ENCODE measurements around the gene APOC4.
"Not testable (repeated sequence)": the region's sequence is repeated elsewhere in the genome, so short reads cannot be mapped to it uniquely, and the experiment has no call there.

The APOC4 gene

DNA sequence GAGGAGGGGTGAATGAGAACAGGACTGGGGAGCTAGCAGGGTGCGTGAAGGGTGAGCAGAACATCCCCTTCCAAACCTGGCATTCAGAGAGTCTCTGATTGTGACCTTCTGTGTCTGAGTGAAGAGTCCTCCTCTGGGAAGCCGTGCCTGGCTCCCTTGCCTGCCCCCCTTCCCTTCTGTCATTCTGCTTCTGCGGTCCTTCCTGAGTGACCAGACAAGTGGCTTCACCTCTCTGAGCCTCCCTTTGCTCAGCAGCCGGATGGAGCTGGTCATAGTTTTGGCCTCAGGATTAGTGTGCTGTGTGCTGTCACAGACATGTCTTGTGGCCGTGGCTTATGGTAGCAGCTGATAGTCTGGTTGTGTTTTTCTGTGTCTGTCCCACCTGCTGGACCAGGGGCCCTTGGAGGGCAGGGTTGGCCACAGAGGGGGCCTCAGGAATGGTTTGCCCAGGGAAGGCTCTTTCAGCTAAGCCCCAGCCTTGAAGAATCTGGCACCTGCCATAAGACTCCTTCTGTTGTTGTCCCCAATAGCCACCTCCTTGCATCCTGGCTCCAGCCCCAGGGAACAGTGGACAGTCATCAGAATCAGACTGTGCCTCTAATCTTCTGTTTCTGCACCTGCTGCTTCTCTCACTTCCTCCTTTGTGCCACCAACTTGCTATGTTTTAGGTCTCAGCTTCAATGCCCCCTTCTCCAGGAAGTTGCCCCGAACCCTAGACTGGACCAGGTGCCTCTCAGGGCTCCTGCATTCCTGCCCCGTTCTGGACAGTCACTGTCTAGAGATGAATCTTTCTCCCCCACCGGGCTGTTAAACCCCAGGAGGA is 19.1 kb downstream of the APOC4 start:
- no peak for FAIRE-seq

DNA sequence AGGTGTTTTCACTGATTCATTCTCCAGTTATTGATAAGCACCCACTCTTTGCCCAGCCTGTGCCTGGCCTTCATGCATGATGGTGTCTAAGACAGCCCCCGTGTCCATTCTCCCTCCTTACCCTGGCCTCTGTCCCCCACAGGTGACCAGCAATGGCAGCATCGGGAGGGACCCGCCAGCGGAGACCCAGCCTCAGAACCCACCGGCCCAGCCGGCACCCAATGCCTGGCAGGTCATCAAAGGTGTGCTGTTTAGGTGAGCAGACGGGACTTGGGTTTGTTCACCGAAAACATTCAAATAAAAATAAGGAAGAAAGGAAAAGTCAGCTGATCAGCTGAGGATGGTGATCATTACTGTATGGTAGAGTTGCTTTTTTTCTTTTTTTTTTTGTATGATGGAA is 19.8 kb downstream of the APOC4 start:
- FAIRE-seq, result no peak

DNA sequence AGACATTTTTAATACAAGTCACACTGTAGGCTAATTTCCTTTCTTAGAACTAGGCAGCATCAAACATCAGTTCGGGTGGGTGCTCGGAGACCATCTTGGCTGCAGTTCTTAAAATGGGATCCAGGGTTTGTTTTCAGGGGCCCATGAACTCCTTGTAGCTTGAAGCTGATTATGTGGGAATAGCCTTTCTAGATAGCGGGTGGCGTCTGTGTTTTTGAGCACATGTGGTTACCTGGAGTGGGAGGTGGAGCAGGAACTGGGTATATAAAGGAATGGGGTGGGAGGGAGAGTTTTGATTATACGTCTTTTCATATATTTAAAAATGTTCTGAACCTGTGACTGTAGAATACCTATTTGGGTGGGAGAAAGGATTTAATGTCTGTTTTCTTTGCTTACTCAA is 26.1 kb downstream of the APOC4 start:
- no peak for FAIRE-seq

DNA sequence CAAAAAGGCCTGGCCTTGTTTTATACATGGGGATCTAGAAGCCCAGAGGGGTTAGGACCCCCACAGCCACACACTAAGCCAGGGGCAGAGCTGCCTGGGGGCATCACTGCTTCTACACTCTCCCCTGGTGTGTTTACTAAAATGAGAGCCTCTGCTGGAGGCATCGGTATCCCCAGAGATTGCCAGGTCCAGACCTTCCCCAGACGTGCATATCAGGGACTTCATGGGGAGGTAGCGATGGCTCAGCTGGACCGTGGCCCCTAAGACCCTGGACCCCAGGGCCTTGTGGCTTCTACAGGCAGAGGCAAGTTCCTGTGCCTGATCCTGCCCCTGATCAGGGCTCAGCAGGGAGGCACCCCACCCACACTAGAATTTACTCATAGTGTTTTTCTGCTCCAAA is 26.6 kb downstream of the APOC4 start:
- FAIRE-seq, result no peak

DNA sequence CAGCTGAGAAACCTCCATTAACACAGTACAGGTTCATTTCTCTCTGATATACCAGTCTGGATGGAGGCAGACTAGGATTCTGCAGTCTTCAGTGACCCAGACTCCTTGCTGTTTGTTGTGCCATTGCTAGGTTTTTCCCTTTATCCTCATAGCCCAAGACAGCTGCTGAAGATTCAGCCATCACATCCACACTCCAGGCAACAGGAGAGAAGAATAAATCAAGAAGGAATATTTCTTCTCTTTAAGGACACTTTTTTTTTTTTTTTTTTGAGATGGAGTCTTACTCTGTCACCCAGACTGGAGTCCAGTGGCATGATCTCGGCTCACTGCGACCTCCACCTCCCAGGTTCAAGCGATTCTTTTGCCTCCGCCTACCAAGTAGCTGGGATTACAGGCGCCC is 27.4 kb downstream of the APOC4 start:
- no peak for FAIRE-seq

DNA sequence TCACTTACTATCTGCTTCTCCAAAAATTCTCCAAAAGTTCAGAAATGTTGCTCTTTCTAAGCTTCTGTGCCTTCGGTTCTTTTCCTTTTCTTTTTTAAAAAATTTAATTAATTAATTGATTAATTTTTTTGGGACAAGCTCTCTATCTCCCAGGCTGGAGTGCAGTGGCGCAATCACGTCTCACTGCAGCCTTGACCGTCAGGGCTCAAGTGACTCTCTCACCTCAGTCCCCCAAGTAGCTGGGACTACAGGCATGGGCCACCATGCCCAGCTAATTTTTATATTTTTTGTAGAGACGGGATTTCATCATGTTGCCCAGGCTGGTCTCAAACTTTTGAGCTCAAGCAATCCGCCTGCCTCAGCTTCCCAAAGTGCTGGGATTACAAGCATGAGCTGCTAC is 29.4 kb downstream of the APOC4 start:
- FAIRE-seq, result not testable (repeated sequence)

DNA sequence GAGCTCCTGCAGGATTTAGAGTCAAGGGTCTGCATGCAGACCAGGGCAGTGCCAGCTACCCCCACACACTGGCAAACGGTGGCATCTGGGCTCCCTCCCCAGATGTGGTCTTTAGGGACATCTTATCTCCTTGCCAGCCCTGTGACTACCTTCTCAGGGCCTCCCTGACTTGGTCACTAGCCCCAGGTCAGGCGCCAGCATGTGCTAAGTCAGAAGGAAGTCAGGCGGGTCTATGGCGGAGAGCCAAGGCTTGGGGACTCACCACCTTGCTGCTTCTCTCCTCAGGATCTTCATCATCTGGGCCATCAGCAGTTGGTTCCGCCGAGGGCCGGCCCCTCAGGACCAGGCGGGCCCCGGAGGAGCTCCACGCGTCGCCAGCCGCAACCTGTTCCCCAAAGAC is 30.8 kb downstream of the APOC4 start:
- FAIRE-seq, result no peak

DNA sequence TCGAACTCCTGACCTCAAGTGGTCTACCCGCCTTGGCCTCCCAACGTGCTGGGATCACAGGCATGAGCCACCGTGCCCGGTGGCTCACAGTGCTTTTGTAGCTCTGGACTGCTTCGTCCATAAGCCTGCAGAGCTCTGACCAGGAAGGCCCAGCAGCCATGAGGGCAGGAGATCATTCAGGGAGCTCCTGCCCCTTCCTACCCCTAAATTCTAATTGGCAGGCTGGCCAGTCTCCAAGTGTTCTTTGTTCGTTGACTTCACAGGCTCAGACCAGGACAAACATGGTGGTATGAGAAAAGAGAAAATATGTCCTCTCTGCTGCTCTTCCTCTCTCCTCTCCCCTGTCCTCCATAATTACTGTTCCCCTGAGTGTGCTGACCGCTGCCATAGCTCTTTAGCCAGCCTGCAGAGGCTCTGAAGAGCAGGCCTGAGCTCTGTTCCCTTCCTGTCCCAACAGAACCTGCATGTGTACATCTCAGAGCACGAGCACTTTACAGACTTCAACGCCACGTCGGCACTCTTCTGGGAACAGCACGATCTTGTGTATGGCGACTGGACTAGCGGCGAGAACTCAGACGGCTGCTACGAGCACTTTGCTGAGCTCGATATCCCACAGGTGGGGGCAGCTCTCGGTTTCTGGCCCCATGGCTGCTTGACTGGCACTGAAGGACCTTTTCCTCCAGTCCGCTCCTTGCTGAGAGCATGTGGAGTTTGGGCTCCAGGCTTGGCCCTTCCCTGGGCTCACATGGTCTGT is 32.1 kb downstream of the APOC4 start:
- FAIRE-seq, result no peak

DNA sequence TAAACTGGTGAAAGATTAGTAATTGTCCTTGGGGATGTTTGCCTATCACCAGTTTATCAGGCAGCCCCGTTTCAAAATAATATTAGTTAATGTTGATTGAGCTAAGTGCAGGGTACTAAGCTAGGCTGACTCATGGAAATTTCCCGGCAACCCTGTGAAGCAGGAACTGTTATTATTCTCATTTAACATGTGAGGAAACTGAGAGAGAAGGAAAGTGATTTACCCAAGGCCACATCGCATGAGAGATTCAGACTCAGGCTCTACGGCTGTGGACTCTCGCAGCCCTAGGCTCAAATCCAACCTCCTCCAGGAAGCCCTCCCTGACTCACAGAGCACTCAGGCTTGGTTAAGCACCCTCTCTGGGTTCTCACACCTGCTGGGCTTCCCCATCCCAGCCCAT is 32.8 kb downstream of the APOC4 start:
- FAIRE-seq, result no peak

DNA sequence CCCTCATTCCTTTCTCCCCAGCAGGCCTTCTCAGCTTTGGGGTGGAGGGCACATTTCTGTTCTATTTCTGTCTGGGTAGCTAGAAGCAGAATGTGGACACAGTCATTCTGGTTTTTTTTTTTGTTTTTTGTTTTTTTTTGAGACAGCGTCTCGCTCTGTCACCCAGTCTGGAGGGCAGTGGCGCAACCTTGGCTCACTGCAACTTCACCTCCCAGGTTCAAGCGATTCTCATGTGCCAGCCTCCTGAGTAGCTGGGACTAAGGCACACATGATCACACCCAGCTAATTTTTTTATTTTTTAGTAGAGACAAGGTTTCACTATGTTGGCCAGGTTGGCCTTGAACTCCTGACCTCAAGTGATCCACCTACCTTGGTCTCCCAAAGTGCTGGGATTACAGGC is 33.4 kb downstream of the APOC4 start:
- no peak for FAIRE-seq

DNA sequence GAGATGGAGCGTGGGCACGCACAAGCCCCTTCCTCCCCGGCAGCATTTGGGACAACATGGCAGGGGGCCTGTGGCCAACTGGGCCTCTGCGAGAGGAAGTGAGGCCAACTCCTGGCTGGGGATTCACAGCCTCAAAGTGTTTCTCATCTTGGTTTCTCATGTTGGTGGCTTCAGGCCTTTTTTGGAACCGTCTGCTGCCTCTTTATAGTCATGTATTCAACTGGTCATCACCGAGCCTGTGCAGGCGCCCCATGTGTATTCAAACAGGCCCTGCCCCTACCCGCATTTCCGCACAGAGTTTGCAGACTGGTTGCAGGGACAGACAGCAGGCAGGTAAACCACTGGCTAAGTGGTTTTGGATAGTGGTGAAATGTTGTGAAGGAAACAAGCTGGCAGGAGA is 42.0 kb downstream of the APOC4 start:
- no peak for FAIRE-seq

DNA sequence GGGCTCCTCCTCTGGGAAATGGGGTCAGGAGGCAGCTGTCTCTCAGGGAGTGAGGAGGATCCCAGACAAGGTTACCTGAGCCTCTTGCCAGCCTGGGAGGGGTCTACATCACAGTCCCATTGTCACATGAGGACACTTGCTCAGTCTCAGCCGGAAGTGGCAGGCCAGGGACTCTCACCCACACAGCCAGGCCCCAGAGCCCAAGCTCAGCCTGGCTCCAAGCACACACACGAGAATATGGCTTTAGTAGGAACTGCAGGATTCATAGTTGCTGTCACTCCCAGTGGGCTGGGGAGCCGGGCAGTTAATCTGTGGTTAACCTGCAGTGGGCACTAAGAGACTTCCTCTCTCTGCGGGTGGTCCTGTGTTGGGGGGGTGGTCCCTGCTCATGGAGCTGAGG is 43.4 kb downstream of the APOC4 start:
- FAIRE-seq, result no peak

DNA sequence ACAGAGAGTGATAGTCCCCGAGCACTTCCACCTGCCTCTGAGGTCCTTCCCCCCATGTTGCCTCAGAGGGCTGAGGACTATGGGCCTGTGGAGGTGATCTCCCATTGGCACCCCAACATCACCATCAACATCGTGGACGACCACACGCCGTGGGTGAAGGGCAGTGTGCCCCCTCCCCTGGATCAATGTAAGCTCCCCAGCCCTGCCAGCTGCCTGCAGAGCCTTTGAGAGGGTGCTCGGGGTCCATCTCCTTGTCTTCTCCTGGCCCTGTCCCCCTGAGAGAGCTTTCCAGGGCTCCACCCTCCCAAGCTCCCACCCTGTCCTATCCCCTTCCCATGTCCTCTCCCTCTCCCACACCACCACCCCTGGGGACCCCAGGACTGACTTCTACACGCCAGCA is 44.4 kb downstream of the APOC4 start:
- FAIRE-seq, result no peak

DNA sequence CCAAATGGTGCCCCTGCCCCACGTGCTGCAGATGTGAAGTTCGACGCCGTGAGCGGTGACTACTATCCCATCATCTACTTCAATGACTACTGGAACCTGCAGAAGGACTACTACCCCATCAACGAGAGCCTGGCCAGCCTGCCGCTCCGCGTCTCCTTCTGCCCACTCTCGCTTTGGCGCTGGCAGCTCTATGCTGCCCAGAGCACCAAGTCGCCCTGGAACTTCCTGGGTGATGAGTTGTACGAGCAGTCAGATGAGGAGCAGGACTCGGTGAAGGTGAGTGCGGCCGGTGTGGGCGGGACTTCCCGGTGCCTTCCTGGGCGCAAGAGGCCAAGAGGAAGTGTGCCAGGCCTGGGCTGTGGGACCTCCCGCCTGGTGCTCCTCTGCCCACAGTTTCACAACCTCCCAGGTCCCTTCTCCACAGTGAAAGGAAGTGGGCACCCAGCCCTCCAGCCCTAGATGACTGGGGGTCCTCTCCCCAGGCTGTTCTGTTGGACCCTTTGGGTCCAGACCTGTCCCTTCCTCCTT is 45.2 kb downstream of the APOC4 start:
- FAIRE-seq, result no peak

DNA sequence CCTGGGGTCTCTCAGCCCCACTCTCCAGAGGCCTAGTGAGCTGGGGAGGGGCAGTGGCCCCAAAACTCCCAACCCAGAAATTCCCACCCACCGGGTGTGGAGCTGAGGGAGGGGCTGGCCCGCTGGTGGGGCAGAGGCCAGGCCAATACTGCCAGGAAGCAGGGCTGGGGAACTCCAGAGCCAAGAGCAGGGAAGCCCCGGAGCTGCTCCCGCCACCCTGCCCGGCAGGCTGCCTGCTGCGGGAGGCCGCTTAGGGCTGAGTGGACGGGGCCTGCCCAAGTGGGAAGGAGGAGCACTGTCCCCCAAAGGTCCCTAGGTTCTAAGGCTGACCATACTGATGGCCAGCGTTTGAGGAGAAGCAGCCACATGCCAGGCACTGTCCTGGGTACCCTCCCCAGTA is 46.2 kb downstream of the APOC4 start:
- no peak for FAIRE-seq

DNA sequence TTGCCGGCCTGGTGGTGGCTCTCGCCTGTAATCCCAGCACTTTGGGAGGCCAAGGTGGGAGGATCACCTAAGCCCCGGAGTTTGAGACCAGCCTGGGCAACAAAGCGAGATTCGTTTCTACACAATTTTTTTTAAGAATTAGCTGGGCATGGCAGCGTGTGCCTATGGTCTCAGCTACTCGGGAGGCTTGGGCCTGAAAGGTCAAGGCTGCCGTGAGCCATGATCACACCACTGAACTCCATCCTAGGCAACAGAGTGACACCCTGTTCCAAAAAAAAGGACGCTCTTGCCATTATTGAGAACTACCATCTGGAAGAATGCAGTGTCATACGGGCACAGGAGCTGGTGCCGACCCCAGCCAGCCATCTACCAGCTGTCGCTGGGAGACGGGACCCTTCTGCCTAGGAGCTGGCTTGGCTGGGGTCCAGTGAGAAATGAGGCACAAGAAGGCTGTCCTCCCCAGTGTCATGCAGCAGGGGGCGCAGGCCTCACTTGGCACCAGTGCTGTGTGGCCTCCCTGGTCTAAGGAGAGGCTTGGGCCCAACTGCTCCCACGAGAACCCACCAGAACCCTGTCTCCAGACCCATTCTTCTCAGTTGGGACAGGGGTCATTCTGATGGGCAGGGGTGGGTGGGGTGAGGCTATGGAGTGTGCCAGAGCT is 47.0 kb downstream of the APOC4 start:
- no peak for FAIRE-seq

DNA sequence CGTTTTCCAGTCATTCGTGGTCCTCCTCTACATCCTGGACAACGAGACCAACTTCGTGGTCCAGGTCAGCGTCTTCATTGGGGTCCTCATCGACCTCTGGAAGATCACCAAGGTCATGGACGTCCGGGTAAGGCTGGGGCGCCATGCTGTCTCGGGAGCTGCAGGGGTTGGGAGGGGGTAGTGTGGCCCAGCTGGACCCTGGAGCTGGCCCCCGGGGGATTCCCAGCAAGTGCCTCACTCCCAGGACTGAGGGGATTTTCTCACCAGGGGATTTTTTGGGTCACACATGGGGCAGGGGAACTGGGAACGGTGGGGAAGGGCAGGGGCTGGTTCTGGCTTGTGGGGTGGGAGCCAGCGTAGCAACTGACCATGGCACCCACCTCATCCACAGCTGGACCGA is 48.4 kb downstream of the APOC4 start:
- no peak for FAIRE-seq

DNA sequence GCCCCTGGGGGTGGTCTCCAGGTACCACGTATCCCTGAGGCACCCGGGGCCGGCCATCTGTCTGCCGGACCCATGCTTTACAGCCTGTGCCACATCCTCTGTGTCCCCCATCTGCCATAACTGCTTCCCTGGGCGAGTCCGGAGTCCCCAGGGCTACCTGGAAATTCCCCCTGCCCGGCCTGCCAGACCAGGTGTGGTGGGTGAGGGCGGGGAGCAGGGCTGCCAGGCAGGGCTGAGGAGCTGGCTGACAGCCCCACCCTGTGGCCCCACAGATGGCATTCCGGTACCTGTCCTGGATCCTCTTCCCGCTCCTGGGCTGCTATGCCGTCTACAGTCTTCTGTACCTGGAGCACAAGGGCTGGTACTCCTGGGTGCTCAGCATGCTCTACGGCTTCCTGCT is 48.9 kb downstream of the APOC4 start:
- no peak for FAIRE-seq

DNA sequence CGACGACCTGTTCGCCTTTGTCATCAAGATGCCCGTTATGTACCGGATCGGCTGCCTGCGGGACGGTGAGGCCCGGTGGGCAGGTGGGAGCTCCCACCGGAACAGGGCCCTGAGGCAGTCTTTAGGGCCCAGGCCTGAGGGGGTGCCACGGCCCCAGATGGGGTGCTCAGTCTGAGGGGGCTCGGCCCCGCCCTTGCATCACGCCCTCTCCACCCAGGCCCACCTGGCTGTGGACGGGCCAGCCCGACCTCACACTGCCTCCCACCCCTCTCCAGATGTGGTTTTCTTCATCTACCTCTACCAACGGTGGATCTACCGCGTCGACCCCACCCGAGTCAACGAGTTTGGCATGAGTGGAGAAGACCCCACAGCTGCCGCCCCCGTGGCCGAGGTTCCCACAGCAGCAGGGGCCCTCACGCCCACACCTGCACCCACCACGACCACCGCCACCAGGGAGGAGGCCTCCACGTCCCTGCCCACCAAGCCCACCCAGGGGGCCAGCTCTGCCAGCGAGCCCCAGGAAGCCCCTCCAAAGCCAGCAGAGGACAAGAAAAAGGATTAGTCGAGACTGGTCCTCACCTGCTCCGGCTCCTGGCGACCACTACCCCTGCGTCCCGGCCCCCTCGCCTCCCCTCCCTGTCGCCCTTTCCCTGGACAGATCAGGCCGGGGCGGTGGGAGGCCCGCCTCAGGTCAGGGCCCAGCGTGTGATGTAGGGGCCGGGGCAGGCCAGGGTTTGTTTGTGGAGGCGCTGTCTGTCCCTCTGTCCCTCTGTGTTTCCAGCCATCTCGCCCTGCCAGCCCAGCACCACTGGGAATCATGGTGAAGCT is 50.5 kb downstream of the APOC4 start:
- FAIRE-seq, result no peak

DNA sequence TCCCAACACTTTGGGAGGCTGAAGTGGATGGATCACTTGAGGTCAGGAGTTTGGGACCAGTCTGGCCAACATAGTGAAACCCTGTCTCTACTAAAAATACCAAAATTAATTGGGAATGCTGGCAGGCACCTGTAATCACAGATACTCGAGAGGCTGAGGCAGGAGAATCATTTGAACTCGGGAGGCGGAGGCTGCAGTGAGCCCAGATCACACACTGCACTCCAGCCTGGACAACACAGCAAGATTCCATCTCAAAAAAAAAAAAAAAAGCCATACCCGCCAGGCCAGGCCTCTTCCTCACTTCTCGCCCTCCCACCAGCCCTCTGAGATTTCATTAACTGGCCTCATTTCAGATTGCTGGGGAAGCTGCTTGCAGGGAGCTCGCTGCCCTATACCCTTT is 51.5 kb downstream of the APOC4 start:
- no peak for FAIRE-seq

DNA sequence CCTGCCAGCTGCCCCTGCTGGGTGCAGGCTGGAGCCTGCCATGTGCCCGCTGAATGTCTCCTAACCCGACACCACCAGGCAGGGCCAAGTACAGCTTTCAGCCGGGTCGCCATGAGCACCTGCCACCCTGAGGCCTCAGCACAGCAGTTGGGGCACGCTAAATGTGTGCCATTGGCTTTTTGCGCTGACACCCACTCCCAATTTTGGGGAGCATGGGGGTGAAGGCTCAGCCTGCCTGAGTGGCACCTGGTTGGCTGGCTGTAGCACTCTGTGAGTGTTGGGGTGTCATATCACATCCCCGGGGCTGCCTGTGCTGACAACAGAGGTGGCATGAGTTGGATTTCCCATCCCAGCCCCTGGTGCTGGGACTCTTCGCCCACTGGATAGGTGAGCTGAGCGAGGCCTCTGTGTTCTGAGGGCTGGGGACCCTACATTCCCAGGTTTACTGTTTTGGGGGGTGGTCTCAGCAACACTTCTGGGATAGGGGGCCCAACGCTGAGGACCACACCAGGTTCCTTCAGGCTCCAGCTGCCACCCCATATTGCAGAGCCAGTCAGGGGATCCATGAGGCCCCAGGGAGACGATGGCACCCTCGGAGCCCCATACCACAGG is 52.0 kb downstream of the APOC4 start:
- no peak for FAIRE-seq

Measured in A204.1 (cell line).